Measurements from ENCODE around the gene RLN3.

RLN3 gene

DNA sequence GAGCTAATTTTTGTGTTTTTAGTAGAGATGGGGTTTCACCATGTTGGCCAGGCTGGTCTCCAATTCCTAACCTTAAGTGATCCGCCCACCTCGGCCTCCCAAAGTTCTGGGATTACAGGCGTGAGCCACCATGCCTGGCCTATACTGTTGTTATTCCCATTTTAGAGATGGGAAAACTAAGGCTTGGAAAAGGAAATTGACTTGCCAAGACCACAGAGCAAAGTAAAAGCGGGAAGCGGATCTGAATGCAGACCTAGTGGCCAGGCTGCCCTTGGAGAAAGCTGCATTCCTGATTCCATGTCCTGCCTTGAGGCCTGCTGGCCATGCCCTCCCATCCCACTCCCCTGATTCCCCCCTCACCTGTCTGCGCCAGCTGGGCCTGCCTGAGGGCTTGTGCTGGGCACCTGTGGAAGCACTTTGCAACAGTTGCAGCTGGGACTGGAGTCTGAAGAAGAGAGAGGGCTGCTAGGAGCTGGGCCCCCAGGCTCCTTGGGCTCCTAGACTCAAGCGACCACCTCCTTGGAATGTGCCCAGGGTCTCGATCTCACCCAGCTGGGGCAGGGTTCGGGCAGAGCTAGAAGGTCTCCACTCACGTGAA is 28.2 kb downstream of the RLN3 start:
- no peak for DNase-seq

DNA sequence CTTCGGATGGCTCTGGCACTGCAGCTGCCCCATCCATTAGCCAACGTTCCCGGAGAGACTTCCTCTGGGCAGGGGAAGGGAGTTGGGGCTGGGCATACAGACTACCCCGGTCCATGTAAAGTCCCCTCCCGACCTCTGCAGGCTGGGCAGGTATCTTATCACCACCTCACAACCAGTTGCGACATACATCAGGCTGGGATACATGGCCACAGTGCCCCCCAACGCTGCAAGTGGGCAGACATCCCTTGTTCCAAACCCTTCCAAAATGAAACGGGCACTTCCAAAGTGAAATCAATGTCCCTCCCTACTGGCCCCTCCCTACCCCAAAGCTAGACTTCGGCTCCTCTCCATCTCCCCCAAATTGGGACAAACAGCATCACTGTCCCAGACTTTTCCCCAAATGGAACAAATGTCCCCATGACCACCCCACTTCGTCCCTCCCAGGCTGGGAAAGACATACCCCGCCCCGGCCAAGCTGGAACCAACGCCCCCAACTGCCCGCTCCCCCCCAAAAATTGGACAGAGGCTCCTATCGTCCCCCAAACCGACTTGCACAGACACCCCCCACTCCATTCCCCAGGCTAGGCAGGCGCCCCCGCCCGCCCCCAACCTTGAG is 28.9 kb downstream of the RLN3 start:
- no peak for DNase-seq

DNA sequence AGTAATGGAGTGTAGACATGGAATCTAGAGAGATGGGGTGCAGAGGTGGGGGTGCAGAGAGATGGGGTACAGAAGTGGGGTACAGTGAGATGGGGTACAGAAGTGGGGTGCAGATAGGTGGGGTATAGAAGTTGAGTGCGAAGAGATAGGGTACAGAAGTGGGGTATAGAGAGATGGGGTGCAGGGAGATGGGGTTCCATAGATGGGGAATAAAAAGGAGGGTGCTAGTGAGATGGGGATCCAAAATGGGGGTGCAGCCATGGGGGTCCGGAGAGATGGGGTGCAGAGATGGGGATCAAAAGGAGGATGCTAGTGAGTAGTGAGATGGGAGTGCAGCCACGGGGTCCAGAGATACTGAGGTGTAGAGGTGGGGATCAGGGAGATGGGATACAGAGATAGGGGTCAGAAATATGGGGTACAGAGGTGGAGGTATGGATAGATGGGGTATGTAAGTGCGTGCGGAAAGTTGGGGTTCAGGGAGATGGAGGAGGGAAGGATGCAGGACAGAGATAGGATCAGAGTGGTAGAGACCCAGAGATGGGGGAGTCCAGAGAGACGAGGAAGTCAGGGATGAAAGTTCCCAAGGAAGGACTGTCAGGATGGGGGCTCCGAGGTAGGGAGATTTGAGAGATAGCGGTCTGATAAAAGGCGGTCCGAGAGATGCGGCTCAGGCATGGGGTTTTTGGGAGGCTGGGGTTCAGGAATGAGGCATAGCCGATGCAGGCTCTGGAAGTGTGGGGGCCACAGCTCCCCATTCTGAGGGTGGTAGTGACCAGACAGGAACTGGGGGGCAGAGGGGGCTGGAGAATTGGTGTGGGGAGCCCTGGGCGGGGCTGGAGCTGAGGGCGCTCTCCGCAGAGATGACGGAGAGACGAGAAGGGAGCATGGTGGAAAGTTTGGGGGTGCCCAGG is 30.5 kb downstream of the RLN3 start:
- no peak for DNase-seq

DNA sequence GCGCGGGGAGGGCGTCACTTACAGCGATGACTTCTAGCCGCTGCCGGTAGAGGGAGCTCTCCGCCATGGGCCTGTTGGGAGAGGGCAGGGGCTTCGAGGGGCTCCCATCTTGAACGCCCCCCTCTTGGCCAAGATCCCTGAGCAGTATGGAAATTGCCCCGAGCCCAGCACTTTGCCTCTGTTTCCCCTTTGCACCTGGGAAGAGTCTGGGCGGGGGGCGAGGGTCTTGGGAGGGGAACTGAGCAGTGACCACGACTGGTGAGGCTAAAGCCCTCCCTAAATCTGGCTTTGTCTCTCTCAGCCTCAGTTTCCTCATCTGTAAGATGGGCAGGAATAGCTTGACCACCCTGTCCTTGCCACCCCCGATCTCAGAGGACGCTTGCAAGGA is 31.1 kb downstream of the RLN3 start:
- no peak for DNase-seq

DNA sequence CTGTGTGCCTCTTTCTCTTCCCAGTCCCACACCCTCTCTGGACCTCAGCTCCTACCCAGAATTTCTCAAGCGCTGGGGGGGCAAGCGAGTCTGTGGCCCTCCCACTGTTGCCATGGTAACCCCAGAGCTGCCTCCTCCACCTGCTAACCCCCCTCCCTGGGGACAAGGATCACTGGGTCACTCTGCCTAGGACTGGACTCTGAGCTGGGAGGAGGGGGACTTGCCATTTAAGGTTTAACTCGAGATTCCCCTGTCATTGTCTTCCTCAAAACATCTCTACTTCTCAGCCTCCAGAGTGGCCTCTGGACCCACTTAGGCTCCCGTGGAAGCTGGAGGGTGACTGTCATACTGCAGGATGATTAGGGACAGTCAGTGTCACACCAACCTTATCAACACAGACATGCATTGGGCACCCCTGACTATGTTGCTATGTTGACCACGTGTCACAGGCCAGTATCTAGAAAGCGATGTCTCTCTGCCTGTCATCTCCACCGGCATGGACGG is 31.8 kb downstream of the RLN3 start:
- DNase-seq, result no peak

DNA sequence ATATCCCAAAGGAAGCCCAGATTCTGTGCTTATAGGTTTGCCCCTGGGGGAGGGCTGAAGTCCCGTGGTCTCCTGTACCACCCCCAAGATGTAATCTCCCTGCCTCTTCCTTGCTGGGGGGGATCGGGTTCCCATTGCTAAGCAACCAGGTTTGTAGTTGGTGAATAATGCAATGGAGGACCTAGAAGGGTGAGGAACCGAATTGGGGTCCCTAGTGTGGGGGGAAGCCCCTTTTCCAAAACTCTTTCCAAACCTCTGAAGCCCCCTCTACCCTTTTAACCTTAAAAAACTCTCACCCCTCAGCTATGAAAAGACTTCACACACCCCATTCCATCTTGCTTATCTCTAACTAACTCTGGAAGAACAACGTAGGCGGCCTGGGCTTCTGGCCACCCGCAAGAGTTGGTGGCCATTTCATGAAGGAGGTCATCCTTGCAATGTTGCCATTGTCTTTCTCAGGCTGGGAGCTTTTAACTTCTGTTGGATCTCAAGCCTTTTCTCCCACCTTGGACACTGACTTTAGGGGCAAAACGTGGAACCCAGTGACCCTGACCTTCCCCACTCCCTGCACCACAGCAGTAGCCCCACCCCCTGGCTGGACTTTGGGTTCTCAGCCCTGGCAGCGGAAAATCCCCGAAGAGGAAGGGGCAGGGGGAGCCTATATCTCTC is 33.3 kb downstream of the RLN3 start:
- no peak for DNase-seq

DNA sequence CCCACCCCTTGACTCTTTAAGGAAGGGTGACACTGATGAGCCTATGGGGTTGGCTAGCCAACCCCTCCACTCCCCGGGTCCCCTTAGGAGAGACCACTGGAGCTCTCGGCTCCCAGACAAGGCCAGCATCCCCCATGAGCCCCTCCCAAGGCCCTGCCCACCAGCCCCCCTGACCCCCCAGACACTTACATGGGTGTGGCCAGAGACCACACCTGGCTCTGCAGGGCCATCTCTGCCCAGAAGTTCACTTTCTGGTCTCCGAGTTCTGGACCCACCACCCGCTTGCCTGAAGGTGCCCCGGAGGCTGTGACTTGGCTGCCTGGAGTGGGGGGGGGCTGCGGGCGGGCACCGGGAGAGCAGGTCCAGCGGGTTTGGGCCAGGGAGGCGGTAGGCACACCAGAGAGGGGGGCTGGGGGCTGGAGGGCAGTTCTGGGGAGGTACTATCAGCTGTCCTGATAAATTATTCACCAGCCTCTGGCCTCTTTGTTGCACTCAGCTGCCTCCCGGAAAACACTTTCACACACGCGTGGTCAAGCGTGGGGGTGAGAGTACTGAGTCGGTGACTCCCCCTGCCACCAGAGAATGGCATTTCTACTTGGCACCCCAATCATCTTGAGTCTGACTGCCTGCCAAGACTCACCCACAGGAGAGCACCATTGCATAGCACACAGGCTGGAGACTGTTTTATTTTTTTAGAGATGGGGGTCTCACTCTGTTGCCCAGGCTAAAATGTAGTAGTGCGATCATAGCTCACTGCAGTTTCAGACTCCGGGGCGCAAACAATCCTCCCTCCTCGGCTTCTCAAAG is 34.0 kb downstream of the RLN3 start, which contains the start of gene PALM3:
Gene PALM3 (minus strand): TSS at position 326 of the 807 bp plus-strand sequence. CDS start 96 bp downstream, at position 230.
- no peak for DNase-seq

DNA sequence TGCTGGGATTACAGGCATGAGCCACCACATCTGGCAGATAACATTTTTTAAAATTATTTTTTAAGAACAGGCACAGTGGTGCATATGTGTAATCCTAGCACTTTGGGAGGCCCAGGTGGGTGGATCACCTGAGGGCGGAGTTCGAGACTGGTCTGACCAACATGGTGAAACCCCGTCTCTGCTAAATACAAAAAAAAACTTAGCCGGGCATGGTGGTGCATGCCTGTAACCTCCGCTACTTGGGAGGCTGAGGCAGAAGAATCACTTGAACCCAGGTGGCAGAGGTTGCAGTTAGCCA is 34.6 kb downstream of the RLN3 start:
- no peak for DNase-seq

DNA sequence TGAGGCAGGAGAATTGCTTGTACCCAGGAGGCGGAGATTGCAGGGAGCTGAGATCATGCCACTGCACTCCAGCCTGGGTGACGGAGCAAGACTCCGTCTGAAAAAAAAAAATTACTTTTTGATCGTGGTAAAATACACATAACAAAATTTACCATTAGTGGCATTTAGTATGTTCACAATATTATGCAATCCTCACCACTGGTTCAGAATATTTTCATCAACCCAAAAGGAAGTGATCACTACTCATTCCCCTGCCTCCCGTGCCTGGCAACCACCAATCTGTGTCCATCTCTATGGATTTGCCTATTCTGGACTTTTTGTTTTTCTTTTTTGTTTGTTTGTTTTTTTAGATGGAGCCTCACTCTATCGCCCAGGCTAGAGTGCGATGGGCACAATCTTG is 35.2 kb downstream of the RLN3 start:
- no peak for DNase-seq

DNA sequence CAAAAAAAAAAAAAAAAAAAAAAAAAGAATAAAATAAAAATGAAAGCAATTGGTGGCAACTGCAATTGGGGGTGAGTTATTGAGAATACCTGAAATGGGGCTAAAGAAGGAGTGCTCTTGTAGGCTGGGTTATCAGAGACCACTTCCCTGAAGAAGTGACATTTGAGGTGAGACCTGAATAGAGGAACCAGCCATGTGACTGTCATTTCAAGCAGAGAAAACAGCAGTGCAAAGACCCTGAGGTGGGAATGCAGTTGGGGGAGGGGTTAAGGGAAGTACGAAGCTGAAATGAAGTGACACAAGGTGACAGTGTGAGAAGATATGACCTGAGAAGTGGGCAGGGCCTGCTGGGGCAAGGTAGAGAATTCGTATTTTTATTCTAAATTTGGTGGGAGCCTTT is 38.2 kb downstream of the RLN3 start:
- DNase-seq, result no peak

DNA sequence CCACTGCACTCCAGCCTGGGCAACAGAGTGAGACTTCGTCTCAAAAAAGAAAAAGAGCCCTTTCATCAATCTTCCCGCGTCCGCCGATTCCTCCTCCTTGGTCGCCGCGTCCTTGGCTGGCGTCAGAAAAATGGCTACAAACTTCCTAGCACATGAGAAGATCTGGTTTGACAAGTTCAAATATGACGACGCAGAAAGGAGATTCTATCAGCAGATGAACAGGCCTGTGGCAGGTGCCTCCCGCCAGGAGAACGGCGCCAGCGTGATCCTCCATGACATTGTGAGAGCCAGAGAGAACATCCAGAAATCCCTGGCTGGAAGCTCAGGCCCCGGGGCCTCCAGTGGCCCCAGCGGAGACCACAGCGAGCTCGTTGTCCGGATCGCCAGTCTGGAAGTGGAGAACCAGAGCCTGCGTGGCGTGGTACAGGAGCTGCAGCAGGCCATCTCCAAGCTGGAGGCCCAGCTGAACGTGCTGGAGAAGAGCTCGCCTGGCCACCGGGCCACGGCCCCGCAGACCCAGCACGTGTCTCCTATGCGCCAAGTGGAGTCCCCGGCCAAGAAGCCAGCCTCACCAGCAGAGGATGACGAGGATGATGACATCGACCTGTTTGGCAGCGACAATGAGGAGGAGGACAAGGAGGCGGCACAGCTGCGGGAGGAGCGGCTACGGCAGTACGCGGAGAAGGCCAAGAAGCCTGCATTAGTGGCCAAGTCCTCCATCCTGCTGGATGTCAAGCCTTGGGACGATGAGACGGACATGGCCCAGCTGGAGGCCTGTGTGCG is 42.5 kb downstream of the RLN3 start:
- DNase-seq, result no peak

DNA sequence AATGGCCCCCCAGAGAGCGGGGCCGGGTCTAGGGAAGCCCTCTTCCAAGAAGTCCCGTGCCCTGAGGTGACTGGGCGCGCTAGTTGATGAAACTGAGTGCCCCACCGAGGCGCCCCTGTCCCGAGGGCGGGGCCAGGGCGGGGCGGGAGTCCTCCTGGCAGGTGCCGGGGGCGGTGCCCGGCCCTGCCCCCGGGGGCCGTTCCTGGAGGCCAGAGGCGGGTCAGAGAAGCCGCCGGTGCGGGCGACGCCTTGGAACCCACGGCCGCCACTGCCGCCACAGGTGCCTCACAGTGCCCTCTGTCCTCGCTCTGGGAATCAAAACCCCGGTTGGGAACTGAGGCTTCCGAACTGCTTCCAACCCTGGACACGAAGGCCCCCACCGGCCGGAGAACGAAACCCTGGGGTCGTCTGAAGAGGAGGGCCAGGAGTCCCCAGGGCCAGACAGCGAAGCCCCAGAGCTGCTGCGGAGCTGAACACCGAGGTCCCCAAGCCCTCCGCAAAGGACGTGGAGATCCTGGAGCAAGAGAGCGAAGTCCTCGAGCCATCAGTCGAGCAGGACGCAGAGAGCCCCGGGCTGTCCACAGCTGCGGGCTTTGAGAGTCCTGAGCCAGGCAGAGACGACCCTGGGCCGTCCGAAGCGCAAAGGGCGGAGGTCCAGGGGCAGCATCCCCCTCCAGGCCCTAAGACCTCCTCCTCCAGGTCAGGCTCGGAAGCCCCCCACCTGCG is 44.8 kb downstream of the RLN3 start, which contains the start of gene MISP3:
Gene MISP3 (plus strand): TSS at position 252 of the 726 bp plus-strand sequence. CDS start 524 bp downstream, outside the sequence.
- no peak for DNase-seq

DNA sequence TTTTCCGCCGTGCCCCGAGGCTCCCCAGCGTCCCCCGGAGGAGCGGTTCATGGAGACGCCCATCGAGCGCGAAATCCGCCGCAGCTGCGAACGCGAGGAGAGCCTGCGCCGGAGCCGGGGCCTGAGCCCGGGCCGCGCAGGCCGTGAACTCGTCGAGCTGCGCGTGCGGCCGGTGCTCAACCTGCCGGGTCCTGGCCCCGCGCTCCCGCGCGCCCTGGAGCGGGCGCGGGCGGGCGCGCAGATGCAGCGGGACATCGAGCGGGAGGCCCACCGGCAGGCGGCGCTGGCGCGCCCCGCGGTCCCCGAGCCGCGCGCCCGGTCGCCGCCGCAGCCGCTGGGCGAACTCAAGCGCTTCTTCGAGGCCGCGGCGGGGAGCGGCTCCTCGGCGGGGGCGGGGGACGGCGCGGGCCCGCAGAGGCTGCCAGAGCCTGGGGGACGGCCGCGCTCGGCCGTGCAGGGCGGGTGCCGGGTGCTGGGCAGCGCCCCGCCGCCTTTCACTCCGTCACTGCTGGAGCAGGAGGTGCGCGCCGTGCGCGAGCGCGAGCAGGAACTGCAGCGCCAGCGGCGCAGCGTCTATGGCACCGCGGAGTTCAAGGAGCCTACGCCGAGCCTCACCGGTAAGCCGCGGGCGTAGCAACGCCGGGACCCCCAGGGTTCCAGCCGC is 45.4 kb downstream of the RLN3 start:
- no peak for DNase-seq

DNA sequence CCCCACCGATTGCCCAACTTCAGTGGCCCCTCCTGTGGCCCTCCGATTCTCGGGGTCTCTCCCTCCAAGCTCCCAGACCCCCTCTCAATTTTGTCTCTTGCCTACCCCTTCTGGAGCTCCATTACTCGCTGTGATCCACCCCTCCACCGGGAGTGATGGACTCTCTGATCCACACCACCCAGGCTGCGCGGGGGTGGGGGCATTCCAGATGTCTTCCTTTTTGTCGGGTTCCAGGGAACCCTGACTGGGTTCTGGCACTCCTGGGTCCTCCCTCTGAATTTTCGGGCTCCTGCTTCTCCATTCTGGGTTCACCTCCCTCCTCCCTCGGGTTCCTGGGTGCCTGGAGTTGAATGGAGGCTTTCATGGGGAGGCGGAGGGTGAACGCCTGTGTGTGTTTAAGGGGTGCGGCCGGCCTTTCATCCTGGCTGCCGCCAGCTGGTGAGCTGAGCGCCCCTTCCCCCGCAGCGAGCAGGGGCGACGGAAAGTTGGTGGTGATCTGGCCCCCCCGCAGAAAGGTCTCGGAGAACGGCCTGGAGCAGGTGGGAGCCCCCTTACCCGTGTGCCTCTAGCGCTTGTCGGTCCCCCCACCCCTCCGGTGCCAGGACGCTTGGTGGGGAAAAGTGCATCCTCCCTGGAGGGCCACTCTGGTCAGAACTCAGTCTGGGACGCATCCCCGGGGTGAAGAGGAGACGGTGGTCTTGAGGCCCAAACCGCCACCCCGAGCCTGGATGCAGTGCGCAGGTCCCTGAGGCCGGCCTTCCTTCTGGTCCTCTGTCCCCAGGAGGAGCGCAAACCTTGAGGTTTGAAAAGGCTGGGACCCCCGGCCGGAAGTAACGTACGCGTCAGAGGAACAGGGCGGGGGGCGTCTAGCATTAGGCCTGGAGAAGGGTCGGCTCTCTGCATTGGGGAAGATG is 46.2 kb downstream of the RLN3 start:
- no peak for DNase-seq

DNA sequence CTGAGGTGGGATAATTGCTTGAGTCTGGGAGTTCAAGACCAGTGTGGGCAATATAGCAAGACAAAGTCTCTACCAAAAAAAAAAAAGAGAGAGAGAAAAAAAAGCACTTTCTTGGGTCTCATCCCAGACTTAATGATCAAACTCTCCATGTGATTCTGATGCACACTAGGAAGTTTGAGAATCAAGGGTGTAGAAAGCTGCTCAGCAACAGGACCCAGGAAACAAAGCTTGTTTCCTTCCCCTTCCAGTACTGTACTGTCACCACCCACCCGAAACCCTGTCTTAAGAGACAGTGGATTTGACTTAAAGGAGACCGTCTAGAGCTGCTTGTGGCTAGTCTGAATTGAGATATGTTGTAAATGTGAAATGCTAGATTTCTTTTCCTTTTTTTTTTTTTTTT is 50.5 kb downstream of the RLN3 start:
- no peak for DNase-seq
